Prostate gland (tissue), 2 donors: ENCODE results near the gene CRACR2A.

Experiments used
- POLR2A ChIP-seq: fragments of 450-650 bp; IDR thresholded peaks from one replicate; pipeline ENCODE4 v1.6.1; 2016; ENCODE audit warnings: antibody characterized with exemption, mild to moderate bottlenecking
- POLR2AphosphoS5 ChIP-seq: sonication (generic); formaldehyde crosslinking; IDR thresholded peaks from one replicate; pipeline ENCODE4 v1.6.1; 2017; ENCODE audit warnings: antibody characterized with exemption
- TF ChIP-seq, protein P1 (sequence below), 4 experiments: fragments of 200-600 bp in 2 of 4; fragments of 450-650 bp in 2 of 4; sonication (generic) in 2 of 4; IDR thresholded peaks; 1 replicate in 3 of 4; 2 replicates in 1 of 4; pipeline ENCODE4 v1.5.1; 2016 to 2019; ENCODE audit warnings: antibody characterized with exemption in 4 of 4, mild to moderate bottlenecking in 2 of 4, moderate library complexity in 2 of 4

DNA sequence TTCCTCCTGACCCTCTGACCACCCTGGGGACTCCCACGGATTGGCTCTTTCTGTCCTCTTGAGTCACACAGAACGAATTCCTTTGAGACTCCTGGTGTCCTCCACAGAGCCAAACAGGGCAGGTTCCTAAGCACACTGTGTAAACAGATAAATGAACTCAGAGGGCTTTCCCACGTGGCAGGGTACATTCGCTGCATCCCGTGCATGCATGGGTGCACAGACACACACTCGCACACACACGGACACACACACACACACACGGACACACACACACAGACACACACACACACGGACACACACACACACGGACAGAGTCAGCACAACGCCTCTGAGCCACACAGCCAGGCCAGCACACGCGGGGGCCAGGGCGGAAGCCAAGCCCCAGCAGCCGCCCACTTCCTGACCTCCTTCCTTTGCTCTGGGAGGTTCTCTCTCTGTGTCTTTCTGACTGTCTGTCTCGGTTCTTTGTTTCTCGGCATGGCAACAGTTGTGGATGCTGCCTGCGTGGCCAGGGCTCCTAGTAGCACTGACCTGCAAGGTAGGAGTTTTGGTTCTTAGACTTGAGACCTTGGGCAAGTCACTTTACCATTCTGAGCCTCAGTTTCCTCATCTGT lies 706 bp downstream of the CRACR2A start:
- TF ChIP-seq, protein P1, sequence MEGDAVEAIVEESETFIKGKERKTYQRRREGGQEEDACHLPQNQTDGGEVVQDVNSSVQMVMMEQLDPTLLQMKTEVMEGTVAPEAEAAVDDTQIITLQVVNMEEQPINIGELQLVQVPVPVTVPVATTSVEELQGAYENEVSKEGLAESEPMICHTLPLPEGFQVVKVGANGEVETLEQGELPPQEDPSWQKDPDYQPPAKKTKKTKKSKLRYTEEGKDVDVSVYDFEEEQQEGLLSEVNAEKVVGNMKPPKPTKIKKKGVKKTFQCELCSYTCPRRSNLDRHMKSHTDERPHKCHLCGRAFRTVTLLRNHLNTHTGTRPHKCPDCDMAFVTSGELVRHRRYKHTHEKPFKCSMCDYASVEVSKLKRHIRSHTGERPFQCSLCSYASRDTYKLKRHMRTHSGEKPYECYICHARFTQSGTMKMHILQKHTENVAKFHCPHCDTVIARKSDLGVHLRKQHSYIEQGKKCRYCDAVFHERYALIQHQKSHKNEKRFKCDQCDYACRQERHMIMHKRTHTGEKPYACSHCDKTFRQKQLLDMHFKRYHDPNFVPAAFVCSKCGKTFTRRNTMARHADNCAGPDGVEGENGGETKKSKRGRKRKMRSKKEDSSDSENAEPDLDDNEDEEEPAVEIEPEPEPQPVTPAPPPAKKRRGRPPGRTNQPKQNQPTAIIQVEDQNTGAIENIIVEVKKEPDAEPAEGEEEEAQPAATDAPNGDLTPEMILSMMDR (IDR thresholded peaks at IDR 0.05), result no peak
- TF ChIP-seq POLR2AphosphoS5 (peak; percentile 18), POLR2A (no peak)
